H1 (cell line): ENCODE measurements around the gene SLC27A1. TPM values are rescaled to one million over a fixed set of nuclear protein-coding genes. Genes with fewer than 3 reads are reported as not detected.

Source experiments
- CTCF ChIA-PET: fragments of 300-600 bp; sonication (Branson Sonifier 250); formaldehyde crosslinking; loops from one replicate; lab custom pipeline; 2021; ENCODE audit not compliant: partially characterized antibody; lab: Charles Lee
- POLR2A ChIA-PET: fragments of 300-600 bp; sonication (Branson Sonifier 250); formaldehyde crosslinking; loops from one replicate; lab custom pipeline; 2021; ENCODE audit warnings: inconsistent platforms; ENCODE audit not compliant: partially characterized antibody; lab: Charles Lee
- DNase-seq, 2 experiments: peaks; one replicate each; pipeline versions ENCODE4 v3.0.0 to v3.0.0-alpha.2; 2010 to 2022; ENCODE audit warnings: low spot score in 2 of 2, low read depth in 1 of 2, mixed read lengths in 1 of 2
- FAIRE-seq: peaks from 2 replicates; lab custom pipeline; 2011; peaks lifted over from hg19 to GRCh38; lab: Jason Lieb, UNC
- H2AFZ ChIP-seq: 2 replicates; pipeline ENCODE4 v1.8.1; 2012; ENCODE audit warnings: low read length, inconsistent platforms
- H2AK5ac ChIP-seq: 2 replicates; pipeline ENCODE4 v1.6.1; 2013; ENCODE audit warnings: low read depth, low read length
- H2BK120ac ChIP-seq: replicated peaks from 2 replicates; pipeline ENCODE3; 2013; ENCODE audit warnings: low read depth, low read length, inconsistent platforms
- H2BK12ac ChIP-seq: 2 replicates; pipeline ENCODE4 v1.6.1; 2013; ENCODE audit warnings: low read depth, low read length
- H2BK15ac ChIP-seq: 2 replicates; pipeline ENCODE4 v1.6.1; 2013; ENCODE audit warnings: low read length
- H2BK20ac ChIP-seq: 2 replicates; pipeline ENCODE4 v1.6.1; 2013; ENCODE audit warnings: low read length
- H2BK5ac ChIP-seq: 2 replicates; pipeline ENCODE4 v1.6.1; 2013; ENCODE audit warnings: low read depth, low read length
- H3K14ac ChIP-seq: 2 replicates; pipeline ENCODE4 v1.6.1; 2013; ENCODE audit warnings: inconsistent platforms; ENCODE audit not compliant: insufficient read length
- H3K18ac ChIP-seq: 2 replicates; pipeline ENCODE4 v1.6.1; 2013; ENCODE audit warnings: low read length; ENCODE audit errors: extremely low read depth
- H3K23ac ChIP-seq: 2 replicates; pipeline ENCODE4 v1.6.1; 2013; ENCODE audit warnings: inconsistent platforms; ENCODE audit not compliant: insufficient read length
- H3K23me2 ChIP-seq: 2 replicates; pipeline ENCODE4 v1.6.1; 2013; ENCODE audit warnings: low read depth, low read length
- H3K27ac ChIP-seq: 2 replicates; pipeline ENCODE4 v1.6.1; 2011; ENCODE audit warnings: low read depth, low read length, inconsistent platforms
- H3K27me3 ChIP-seq, 4 experiments: replicated peaks in 1 of 4; 1 replicate in 1 of 4; 2 replicates in 3 of 4; pipeline versions ENCODE4 v1.6.1 to v1.8.1; 2011 to 2013; ENCODE audit warnings: low read length in 3 of 4, mild to moderate bottlenecking in 3 of 4, inconsistent platforms in 2 of 4, mixed read lengths in 2 of 4, moderate library complexity in 1 of 4; ENCODE audit not compliant: control insufficient read depth in 3 of 4, insufficient read depth in 3 of 4; ENCODE audit errors: extremely low read depth in 1 of 4
- H3K36me3 ChIP-seq, 4 experiments: 2 replicates each; pipeline versions ENCODE4 v1.6.1 to v1.8.1; 2011 to 2013; ENCODE audit warnings: mild to moderate bottlenecking in 4 of 4, low read length in 3 of 4, moderate library complexity in 2 of 4, control low read depth in 1 of 4, inconsistent platforms in 1 of 4; ENCODE audit not compliant: insufficient read depth in 4 of 4, control insufficient read depth in 2 of 4
- H3K4ac ChIP-seq: replicated peaks from 2 replicates; pipeline ENCODE3; 2013; ENCODE audit warnings: low read length, low read depth, mixed read lengths, inconsistent platforms; ENCODE audit not compliant: insufficient read length
- H3K4me1 ChIP-seq, 4 experiments: replicated peaks in 1 of 4; 1 replicate in 1 of 4; 2 replicates in 3 of 4; pipeline versions ENCODE4 v1.6.1 to v1.8.1; 2011 to 2013; ENCODE audit warnings: low read length in 3 of 4, inconsistent platforms in 2 of 4, mixed read lengths in 1 of 4; ENCODE audit not compliant: insufficient read depth in 4 of 4, control insufficient read depth in 3 of 4
- H3K4me2 ChIP-seq, 2 experiments: 2 replicates each; pipeline versions ENCODE4 v1.6.1 to v1.8.1; 2011 to 2013; ENCODE audit warnings: low read depth in 2 of 2, low read length in 2 of 2, control low read depth in 1 of 2, inconsistent platforms in 1 of 2, mild to moderate bottlenecking in 1 of 2; ENCODE audit not compliant: insufficient read depth in 1 of 2
- H3K4me3 ChIP-seq, 4 experiments: fragments of 200-600, 300-600 bp in 1 of 4; sonication (generic), shearing (Covaris generic), sonication (Bioruptor Twin) in 1 of 4; 2 replicates each; pipeline versions ENCODE4 v1.5.1 to v1.8.1; 2011 to 2016; ENCODE audit warnings: low read length in 4 of 4, low read depth in 3 of 4, control low read depth in 2 of 4, inconsistent platforms in 2 of 4, mild to moderate bottlenecking in 2 of 4, mixed read lengths in 1 of 4, moderate library complexity in 1 of 4; ENCODE audit not compliant: insufficient read depth in 2 of 4; ENCODE audit errors: extremely low read depth in 1 of 4
- H3K56ac ChIP-seq: replicated peaks from 2 replicates; pipeline ENCODE3; 2013; ENCODE audit warnings: low read depth, mild to moderate bottlenecking, mixed read lengths, low read length, inconsistent platforms; ENCODE audit not compliant: insufficient read length
- H3K79me1 ChIP-seq: 2 replicates; pipeline ENCODE4 v1.6.1; 2013; ENCODE audit warnings: low read depth, low read length, control low read depth
- H3K79me2 ChIP-seq, 2 experiments: 2 replicates each; pipeline versions ENCODE4 v1.6.1 to v1.8.1; 2012 to 2013; ENCODE audit warnings: low read length in 2 of 2, mild to moderate bottlenecking in 2 of 2, inconsistent platforms in 1 of 2; ENCODE audit not compliant: insufficient read depth in 2 of 2, control insufficient read depth in 1 of 2
- H3K9ac ChIP-seq, 4 experiments: replicated peaks in 1 of 4; 1 replicate in 1 of 4; 2 replicates in 3 of 4; pipeline versions ENCODE4 v1.6.1 to v1.8.1; 2011 to 2013; ENCODE audit warnings: low read depth in 3 of 4, low read length in 3 of 4, control low read depth in 2 of 4, mild to moderate bottlenecking in 2 of 4, moderate library complexity in 2 of 4, inconsistent platforms in 1 of 4; ENCODE audit errors: extremely low read depth in 1 of 4
- H3K9me3 ChIP-seq, 2 experiments: 2 replicates each; pipeline versions ENCODE4 v1.6.1 to v1.8.1; 2012 to 2013; ENCODE audit warnings: mild to moderate bottlenecking in 2 of 2, moderate library complexity in 2 of 2, control low read depth in 1 of 2, inconsistent platforms in 1 of 2, low read depth in 1 of 2, low read length in 1 of 2, mixed read lengths in 1 of 2; ENCODE audit not compliant: insufficient read depth in 2 of 2
- H4K20me1 ChIP-seq, 2 experiments: replicated peaks in 1 of 2; 2 replicates each; pipeline versions ENCODE3 to v1.8.1; 2011 to 2013; ENCODE audit warnings: inconsistent platforms in 2 of 2, low read length in 2 of 2, mild to moderate bottlenecking in 1 of 2; ENCODE audit not compliant: insufficient read depth in 2 of 2, control insufficient read depth in 1 of 2
- H4K5ac ChIP-seq: 2 replicates; pipeline ENCODE4 v1.6.1; 2013; ENCODE audit warnings: low read length, low read depth, mixed read lengths, inconsistent platforms; ENCODE audit not compliant: insufficient read length
- H4K8ac ChIP-seq: 2 replicates; pipeline ENCODE4 v1.8.0; 2013; ENCODE audit warnings: mild to moderate bottlenecking, moderate library complexity, low read length, inconsistent platforms; ENCODE audit not compliant: insufficient read depth; ENCODE audit errors: extremely low read depth
- H4K91ac ChIP-seq: replicated peaks from 2 replicates; pipeline ENCODE3; 2013; ENCODE audit warnings: low read length, mixed read lengths, inconsistent platforms; ENCODE audit not compliant: insufficient read length
- BRCA1 ChIP-seq: IDR thresholded peaks from 2 replicates; pipeline ENCODE4 v1.6.1; 2012; ENCODE audit warnings: low read depth, low read length, improper control_type of control experiment
- E2F6 ChIP-seq: IDR thresholded peaks from 2 replicates; pipeline ENCODE4 v1.6.1; 2012; ENCODE audit warnings: inconsistent platforms
- MAFK ChIP-seq: IDR thresholded peaks from 2 replicates; pipeline ENCODE4 v1.6.1; 2012; ENCODE audit warnings: low read depth, mild to moderate bottlenecking, improper control_type of control experiment, low read length
- NRF1 ChIP-seq: IDR thresholded peaks from 2 replicates; pipeline ENCODE4 v1.6.1; 2011; ENCODE audit warnings: mild to moderate bottlenecking, low read depth, low read length, improper control_type of control experiment
- SAP30 ChIP-seq: fragments of 300-600 bp; sonication (generic); IDR thresholded peaks from 2 replicates; pipeline ENCODE4 v1.7.1; 2012; ENCODE audit warnings: low read length, moderate library complexity, mild to moderate bottlenecking, inconsistent platforms; ENCODE audit not compliant: insufficient read depth, insufficient replicate concordance
- WGBS, 2 experiments: shearing (Covaris generic) in 1 of 2; methylation state at CpG; one replicate each; pipeline versions ENCODE4 v1.1.6 to v1.1.7; 2013 to 2015; ENCODE audit warnings: low lambda C conversion rate in 2 of 2, mixed read lengths in 2 of 2, inconsistent platforms in 1 of 2, low coverage in 1 of 2, missing lambda C conversion rate in 1 of 2; ENCODE audit not compliant: insufficient replicate concordance in 2 of 2, insufficient coverage in 1 of 2, insufficient read length in 1 of 2; ENCODE audit errors: extremely low coverage in 1 of 2, missing lambda C conversion rate in 1 of 2; 5-methylcytosine and 5-hydroxymethylcytosine counted together
- polyA plus RNA-seq, 7 experiments: library from polyadenylated mRNA; depleted of rRNA in 3 of 7; stranded (reverse) in 5 of 7; unstranded in 2 of 7; fragments of >200 nt in 5 of 7; fragments of 200-250 nt in 2 of 7; gene quantifications; 1 replicate in 5 of 7; 2 replicates in 1 of 7; 4 replicates in 1 of 7; pipeline versions ENCODE4 v1.2.1 to v1.2.3, GENCODE V29; 2011 to 2013; ENCODE audit warnings: missing spikeins in 2 of 7, mixed read lengths in 2 of 7
- total RNA-seq: library from RNA; stranded (reverse); fragmentation: NEBNext Ultra II Directional; extraction: Animal tissue kit (Norgen Biotek cat#: 25700); gene quantifications from 2 replicates; pipeline ENCODE4 v1.2.1, GENCODE V29; 2021

The SLC27A1 gene
- total and polyA plus RNA-seq, 2 of the 8 experiments (the other 6 are each of a cell fraction or from before 2014, with no cell fraction given) = 7.5 to 9.1 TPM

- H3K79me1 ChIP-seq = no peaks in the 10 kb centered on the region
- CTCF ChIA-PET = interaction anchor here (1.6 kb wide), 1 partner anchor 31 kb away, joined by 7 read pairs; no protein-coding TSS in a partner anchor
- H3K27ac ChIP-seq = no peak overlapping the region
- 88% methylated on average over 5 of the region's 10 CpGs; no CpG with 5 or more reads in 1 of the 2 experiments for WGBS, 2 experiments
- no peaks in the 10 kb centered on the region for H3K79me2 ChIP-seq
- H2BK15ac ChIP-seq = no peak overlapping the region
- H3K4me3 ChIP-seq = no peak overlapping the region
- H3K4ac ChIP-seq = no peak overlapping the region
- H3K18ac ChIP-seq = no peak overlapping the region
- H3K9me3 ChIP-seq = no peaks in the 10 kb centered on the region
- H3K23ac ChIP-seq = no peak overlapping the region
- no peak overlapping the region for H3K56ac ChIP-seq
- H3K9ac ChIP-seq = no peak overlapping the region
- no peak for TF ChIP-seq BRCA1
- no peak for TF ChIP-seq MAFK
- no peak for TF ChIP-seq SAP30
- no peak for TF ChIP-seq E2F6
- no peak for TF ChIP-seq NRF1
- no peak overlapping the region for H2AK5ac ChIP-seq
- no peak overlapping the region for H2BK5ac ChIP-seq
- no peak overlapping the region for H2BK20ac ChIP-seq
- H2AFZ ChIP-seq = no peak overlapping the region
- H3K23me2 ChIP-seq = no peaks in the 10 kb centered on the region
- no peaks in the 10 kb centered on the region for H3K36me3 ChIP-seq
- H2BK120ac ChIP-seq = no peak overlapping the region
- no peak overlapping the region for H4K8ac ChIP-seq
- H2BK12ac ChIP-seq = no peak overlapping the region
- FAIRE-seq (no peak), DNase-seq (no peak)
- no peak overlapping the region for H3K14ac ChIP-seq
- no peak overlapping the region for H4K91ac ChIP-seq
- H3K4me1 ChIP-seq = peaks cover 0 to 5% (median 2%) of the 10 kb centered on the region in 4 experiments; a peak in 3 of 7 replicates
- H3K27me3 ChIP-seq = peaks cover 0 to 3% (median 0%) of the 10 kb centered on the region in 4 experiments; a peak in 1 of 7 replicates
- H4K5ac ChIP-seq = no peak overlapping the region
- H3K4me2 ChIP-seq = no peak overlapping the region
- H4K20me1 ChIP-seq = no peaks in the 10 kb centered on the region
- POLR2A ChIA-PET = interaction anchor here (6.8 kb wide), 1 partner anchor 14 kb away, joined by 58 read pairs; the partner anchor contains the start of gene PGLS
Observed at GRCh38 chr19:17527326-17527725, 57.0 kb downstream of the SLC27A1 start.
